HL-60 (cell line): ENCODE measurements around the gene RFTN1.

Experiments
- DNase-seq, 2 experiments: peaks; one replicate each; pipeline ENCODE4 v3.0.0-alpha.2; 2010 to 2020; ENCODE audit warnings: low read depth in 1 of 2, low spot score in 1 of 2
- H3K27ac ChIP-seq: fragments of 250-450 bp; sonication (Bioruptor Pico); replicated peaks from 2 replicates; pipeline ENCODE4 v1.5.1; 2020; ENCODE audit warnings: mild to moderate bottlenecking, moderate library complexity
- H3K27me3 ChIP-seq: fragments of 250-450 bp; sonication (Bioruptor Pico); 2 replicates; pipeline ENCODE4 v1.5.1; 2021; ENCODE audit warnings: mild to moderate bottlenecking, moderate library complexity; ENCODE audit not compliant: insufficient read depth, poor library complexity, severe bottlenecking
- H3K4me3 ChIP-seq: replicated peaks from 2 replicates; pipeline ENCODE4 v1.5.1; 2011; ENCODE audit warnings: mild to moderate bottlenecking, control low read depth, low read length; ENCODE audit not compliant: insufficient read depth
- GABPA ChIP-seq: IDR thresholded peaks from 2 replicates; pipeline ENCODE4 v1.6.1; 2012; ENCODE audit warnings: low read depth
- POLR2AphosphoS5 ChIP-seq: IDR thresholded peaks from 2 replicates; pipeline ENCODE4 v1.6.1; 2012; ENCODE audit warnings: low read depth
- SPI1 ChIP-seq: IDR thresholded peaks from 2 replicates; pipeline ENCODE4 v1.6.1; 2012; ENCODE audit warnings: low read depth, mild to moderate bottlenecking, borderline replicate concordance
- TF ChIP-seq, protein P1 (sequence below): IDR thresholded peaks from one replicate; pipeline ENCODE4 v1.5.1; 2011; ENCODE audit warnings: low read length, control low read depth, inconsistent platforms; ENCODE audit not compliant: insufficient read depth
- TF ChIP-seq, protein P2 (sequence below): IDR thresholded peaks from 2 replicates; pipeline ENCODE4 v1.6.1; 2012; ENCODE audit warnings: low read depth; ENCODE audit not compliant: insufficient replicate concordance

Gene RFTN1

DNA sequence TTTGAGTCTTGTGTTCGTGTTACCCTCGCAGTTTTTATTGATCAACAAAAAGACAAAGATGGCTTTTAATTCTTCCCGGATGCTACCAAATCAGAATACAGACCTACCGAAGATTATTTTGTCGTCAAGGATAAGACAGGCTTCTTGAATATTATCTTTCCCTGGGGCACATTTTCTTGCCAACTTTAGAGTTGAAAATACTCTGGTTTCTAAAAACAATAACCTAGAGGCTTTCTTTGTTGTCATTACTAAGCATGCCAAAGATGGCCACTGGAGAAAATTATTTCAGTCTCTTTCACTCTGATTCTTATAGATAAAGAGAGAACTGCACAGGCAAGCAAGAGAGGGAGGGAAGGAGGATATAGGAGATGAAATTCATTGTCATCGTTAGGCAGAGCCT lies 214.6 kb downstream of the RFTN1 start:
- TF ChIP-seq, protein P1, sequence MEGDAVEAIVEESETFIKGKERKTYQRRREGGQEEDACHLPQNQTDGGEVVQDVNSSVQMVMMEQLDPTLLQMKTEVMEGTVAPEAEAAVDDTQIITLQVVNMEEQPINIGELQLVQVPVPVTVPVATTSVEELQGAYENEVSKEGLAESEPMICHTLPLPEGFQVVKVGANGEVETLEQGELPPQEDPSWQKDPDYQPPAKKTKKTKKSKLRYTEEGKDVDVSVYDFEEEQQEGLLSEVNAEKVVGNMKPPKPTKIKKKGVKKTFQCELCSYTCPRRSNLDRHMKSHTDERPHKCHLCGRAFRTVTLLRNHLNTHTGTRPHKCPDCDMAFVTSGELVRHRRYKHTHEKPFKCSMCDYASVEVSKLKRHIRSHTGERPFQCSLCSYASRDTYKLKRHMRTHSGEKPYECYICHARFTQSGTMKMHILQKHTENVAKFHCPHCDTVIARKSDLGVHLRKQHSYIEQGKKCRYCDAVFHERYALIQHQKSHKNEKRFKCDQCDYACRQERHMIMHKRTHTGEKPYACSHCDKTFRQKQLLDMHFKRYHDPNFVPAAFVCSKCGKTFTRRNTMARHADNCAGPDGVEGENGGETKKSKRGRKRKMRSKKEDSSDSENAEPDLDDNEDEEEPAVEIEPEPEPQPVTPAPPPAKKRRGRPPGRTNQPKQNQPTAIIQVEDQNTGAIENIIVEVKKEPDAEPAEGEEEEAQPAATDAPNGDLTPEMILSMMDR = no peak
- TF ChIP-seq SPI1 (no peak), GABPA (no peak), POLR2AphosphoS5 (no peak)
- TF ChIP-seq, protein P2, sequence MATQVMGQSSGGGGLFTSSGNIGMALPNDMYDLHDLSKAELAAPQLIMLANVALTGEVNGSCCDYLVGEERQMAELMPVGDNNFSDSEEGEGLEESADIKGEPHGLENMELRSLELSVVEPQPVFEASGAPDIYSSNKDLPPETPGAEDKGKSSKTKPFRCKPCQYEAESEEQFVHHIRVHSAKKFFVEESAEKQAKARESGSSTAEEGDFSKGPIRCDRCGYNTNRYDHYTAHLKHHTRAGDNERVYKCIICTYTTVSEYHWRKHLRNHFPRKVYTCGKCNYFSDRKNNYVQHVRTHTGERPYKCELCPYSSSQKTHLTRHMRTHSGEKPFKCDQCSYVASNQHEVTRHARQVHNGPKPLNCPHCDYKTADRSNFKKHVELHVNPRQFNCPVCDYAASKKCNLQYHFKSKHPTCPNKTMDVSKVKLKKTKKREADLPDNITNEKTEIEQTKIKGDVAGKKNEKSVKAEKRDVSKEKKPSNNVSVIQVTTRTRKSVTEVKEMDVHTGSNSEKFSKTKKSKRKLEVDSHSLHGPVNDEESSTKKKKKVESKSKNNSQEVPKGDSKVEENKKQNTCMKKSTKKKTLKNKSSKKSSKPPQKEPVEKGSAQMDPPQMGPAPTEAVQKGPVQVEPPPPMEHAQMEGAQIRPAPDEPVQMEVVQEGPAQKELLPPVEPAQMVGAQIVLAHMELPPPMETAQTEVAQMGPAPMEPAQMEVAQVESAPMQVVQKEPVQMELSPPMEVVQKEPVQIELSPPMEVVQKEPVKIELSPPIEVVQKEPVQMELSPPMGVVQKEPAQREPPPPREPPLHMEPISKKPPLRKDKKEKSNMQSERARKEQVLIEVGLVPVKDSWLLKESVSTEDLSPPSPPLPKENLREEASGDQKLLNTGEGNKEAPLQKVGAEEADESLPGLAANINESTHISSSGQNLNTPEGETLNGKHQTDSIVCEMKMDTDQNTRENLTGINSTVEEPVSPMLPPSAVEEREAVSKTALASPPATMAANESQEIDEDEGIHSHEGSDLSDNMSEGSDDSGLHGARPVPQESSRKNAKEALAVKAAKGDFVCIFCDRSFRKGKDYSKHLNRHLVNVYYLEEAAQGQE = no peak

DNA sequence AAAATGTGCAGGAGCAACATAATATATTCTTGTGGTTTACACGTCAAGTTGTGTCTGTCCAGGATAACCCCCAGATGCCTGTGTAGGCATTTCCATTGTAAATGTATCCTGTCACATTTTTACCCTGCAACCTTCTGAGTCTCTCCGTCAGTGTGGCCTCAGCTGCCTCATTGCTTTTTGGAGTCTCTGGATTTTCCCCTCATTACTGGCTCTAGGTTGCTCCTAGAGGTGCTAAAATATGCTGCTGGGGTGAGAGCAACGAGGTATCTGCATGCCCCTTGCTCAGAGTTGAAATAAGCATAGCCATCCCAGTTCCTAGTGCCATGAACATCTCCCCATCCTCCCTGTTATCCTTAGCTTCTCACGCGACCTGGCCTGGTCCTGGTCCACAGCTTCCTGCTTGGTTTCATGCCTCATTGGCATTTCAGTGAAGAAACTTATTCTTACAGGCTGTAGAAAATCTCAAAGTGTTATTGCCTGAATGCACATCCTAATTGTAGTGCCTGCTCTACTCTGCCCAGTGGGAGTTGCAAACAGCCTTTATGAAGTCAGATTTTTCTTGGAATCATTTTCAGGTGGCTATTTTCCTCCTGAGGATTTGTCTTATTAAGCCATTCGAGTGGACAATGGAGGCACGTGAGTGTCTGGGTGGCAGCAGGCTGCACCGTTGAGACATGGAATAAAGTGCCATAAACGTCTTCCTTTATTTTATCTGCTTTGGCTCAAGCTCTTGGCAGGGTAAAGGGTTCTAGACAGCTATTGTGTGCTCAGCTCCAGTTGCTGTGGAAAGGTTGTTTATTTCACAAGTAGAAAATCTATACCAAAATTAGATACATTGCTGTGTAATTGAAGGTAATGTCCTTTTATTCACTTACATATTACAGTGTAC lies 215.3 kb downstream of the RFTN1 start:
- DNase-seq = no peak
- H3K27me3 ChIP-seq = no peaks in the 10 kb centered on the region
- H3K27ac ChIP-seq = no peak overlapping the region
- TF ChIP-seq GABPA (no peak), POLR2AphosphoS5 (no peak)
- H3K4me3 ChIP-seq = no peak overlapping the region

More for the DNA sequence above, 214.6 kb downstream of the RFTN1 start:
- Histone ChIP-seq H3K4me3 (no peak overlapping the region), H3K27ac (no peak overlapping the region), H3K27me3 (no peaks in the 10 kb centered on the region)
- DNase-seq = no peak

DNA sequence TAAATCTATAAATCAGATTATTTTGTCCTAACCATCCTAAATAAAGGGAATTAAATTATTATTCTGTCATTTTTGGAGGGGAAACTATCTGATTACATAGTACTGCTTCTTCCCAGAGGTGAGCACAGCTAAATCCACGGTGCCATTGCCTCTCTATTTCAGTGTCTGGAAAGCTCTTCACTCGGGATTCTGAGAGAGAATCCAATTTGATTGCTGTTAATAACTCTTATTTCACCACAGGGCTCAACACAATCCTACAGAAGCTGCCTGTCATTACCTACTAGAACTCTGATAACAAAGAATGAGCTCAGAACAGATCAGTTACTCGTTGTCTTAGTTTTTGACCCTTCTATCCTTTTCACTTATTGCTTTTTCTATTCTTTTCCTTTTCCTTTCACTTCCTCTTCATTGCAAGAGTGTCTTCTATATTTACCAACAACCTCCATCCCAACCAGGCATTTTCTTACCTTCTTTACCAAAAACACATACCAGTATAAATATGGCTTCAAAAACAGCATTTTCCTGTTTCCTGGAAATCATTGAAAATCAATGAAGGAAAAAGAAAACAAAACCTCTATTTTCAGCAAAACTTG lies 218.1 kb downstream of the RFTN1 start:
- TF ChIP-seq GABPA (no peak), POLR2AphosphoS5 (no peak), SPI1 (no peak)
- TF ChIP-seq, protein P2 = no peak
- H3K27ac ChIP-seq = no peak overlapping the region
- no peak for DNase-seq

DNA sequence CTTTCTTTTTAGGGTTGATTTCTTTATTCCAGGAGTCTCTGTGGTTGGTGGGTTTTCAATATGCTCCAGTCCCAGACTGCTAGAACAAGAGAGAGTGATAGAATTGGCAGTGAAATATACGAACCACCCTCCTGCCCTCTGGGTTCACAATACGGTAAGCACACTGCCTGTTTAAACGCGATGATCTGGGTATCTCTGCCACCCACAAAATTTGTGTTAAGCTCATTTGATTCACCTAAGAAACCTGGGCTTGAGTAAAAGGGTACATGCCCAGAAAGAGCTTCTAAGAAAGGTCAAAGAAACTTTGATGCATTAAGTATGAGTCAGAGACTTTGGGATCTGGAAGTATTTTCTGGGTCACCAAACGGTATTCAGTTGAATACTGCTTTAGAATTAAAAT lies 218.7 kb downstream of the RFTN1 start:
- no peak overlapping the region for H3K4me3 ChIP-seq
- H3K27me3 ChIP-seq = no peaks in the 10 kb centered on the region
- TF ChIP-seq, protein P2 = no peak
- TF ChIP-seq SPI1 (no peak), POLR2AphosphoS5 (no peak)
- TF ChIP-seq, protein P1 = no peak
- no peak overlapping the region for H3K27ac ChIP-seq
- no peak for DNase-seq

More for the DNA sequence above, 218.1 kb downstream of the RFTN1 start:
- no peaks in the 10 kb centered on the region for H3K27me3 ChIP-seq
- H3K4me3 ChIP-seq = no peak overlapping the region
